Right lobe of liver (tissue), 6 donors: Measurements from ENCODE around the gene GRM7. TPM values are rescaled to one million over a fixed set of nuclear protein-coding genes. Genes with fewer than 3 reads are reported as not detected.

ENCODE experiments used
- ATAC-seq, 4 donors: fragments of 200-7000 bp; cut with Tn5 transposase; one replicate each; pipeline ENCODE4 v1.9.1; 2020; ENCODE audit warnings: mild to moderate bottlenecking in 4 of 4, moderate library complexity in 4 of 4
- DNase-seq, 3 donors: peaks; one replicate each; pipeline ENCODE4 v3.0.0-alpha.2; 2020
- H3K27ac ChIP-seq, 3 donors: fragments of 200-600 bp; one replicate each; pipeline ENCODE4 v1.8.0; 2022
- H3K27me3 ChIP-seq, 2 donors: fragments of 200-600 bp; one replicate each; pipeline ENCODE4 v1.8.0; 2022
- H3K36me3 ChIP-seq, 4 donors: fragments of 200-600 bp; sonication (generic) in 1 of 4; one replicate each; pipeline versions ENCODE4 v1.5.1 to v1.8.0; 2017 to 2022; ENCODE audit warnings: control low read depth in 1 of 4
- H3K4me1 ChIP-seq, 4 donors: fragments of 200-600 bp; sonication (generic) in 1 of 4; one replicate each; pipeline versions ENCODE4 v1.5.1 to v1.8.0; 2017 to 2022; ENCODE audit warnings: control low read depth in 1 of 4
- H3K4me3 ChIP-seq, 3 donors: fragments of 200-600 bp; one replicate each; pipeline ENCODE4 v1.8.0; 2022
- H3K9me3 ChIP-seq, 4 donors: fragments of 200-600 bp; sonication (generic) in 1 of 4; one replicate each; pipeline versions ENCODE4 v1.5.1 to v1.8.0; 2017 to 2022; ENCODE audit warnings: control low read depth in 1 of 4
- POLR2A ChIP-seq: fragments of 450-650 bp; IDR thresholded peaks from one replicate; pipeline ENCODE4 v1.6.1; 2017; ENCODE audit warnings: antibody characterized with exemption, mild to moderate bottlenecking
- WGBS: methylation state at CpG from one replicate; pipeline ENCODE4 v1.1.6; 2018; ENCODE audit warnings: low coverage, low lambda C conversion rate; ENCODE audit not compliant: insufficient coverage; ENCODE audit errors: missing lambda C conversion rate; 5-methylcytosine and 5-hydroxymethylcytosine counted together
- intact Hi-C, 2 donors: fragments of 100-400 bp; cut with DNase I; formaldehyde crosslinking; loops; one replicate each; pipeline versions ENCODE4 v1.11.2 to v1.14.1; 2022
- total RNA-seq, 6 experiments: library from RNA; depleted of rRNA in 2 of 6; stranded (reverse); fragments of >200 nt in 2 of 6; fragmentation: NEBNext Ultra II Directional in 3 of 6; extraction: Animal tissue kit (Norgen Biotek cat#: 25700) in 3 of 6; gene quantifications; one replicate each; pipeline versions ENCODE4 v1.1.0 to v1.2.4, GENCODE V29; 2016 to 2023
- TF ChIP-seq, protein P1 (sequence below), 4 donors: fragments of 200-600 bp in 3 of 4; fragments of 450-650 bp in 1 of 4; IDR thresholded peaks; one replicate each; pipeline versions ENCODE4 v1.5.1 to v1.8.0; 2016 to 2022; ENCODE audit warnings: antibody characterized with exemption in 4 of 4, mild to moderate bottlenecking in 2 of 4
- donor health status: DM: no; HTN: yes; CAD: no.
- donor health status: DM: no; HTN: no; CAD: no.
- donor health status: DM: no; HTN: no; CAD: no.
- donor health status: DM: no; HTN: yes; CAD: no.
- donor health status: DM: no; HTN: yes; CAD: no.

Gene GRM7
- total RNA-seq, 6 experiments from 2014 or later = 0.20 to 0.56 TPM; not detected in 4

- DNase-seq (no peak), ATAC-seq (no peak)
- Histone ChIP-seq H3K27ac (no peak overlapping the region), H3K4me3 (no peak overlapping the region), H3K9me3 (no peaks in the 10 kb centered on the region), H3K4me1 (no peaks in the 10 kb centered on the region), H3K27me3 (no peaks in the 10 kb centered on the region), H3K36me3 (no peaks in the 10 kb centered on the region)
- WGBS = 49% methylated on average over 2 of the region's 2 CpGs
- intact Hi-C loops = no loop called here
- TF ChIP-seq, protein P1, sequence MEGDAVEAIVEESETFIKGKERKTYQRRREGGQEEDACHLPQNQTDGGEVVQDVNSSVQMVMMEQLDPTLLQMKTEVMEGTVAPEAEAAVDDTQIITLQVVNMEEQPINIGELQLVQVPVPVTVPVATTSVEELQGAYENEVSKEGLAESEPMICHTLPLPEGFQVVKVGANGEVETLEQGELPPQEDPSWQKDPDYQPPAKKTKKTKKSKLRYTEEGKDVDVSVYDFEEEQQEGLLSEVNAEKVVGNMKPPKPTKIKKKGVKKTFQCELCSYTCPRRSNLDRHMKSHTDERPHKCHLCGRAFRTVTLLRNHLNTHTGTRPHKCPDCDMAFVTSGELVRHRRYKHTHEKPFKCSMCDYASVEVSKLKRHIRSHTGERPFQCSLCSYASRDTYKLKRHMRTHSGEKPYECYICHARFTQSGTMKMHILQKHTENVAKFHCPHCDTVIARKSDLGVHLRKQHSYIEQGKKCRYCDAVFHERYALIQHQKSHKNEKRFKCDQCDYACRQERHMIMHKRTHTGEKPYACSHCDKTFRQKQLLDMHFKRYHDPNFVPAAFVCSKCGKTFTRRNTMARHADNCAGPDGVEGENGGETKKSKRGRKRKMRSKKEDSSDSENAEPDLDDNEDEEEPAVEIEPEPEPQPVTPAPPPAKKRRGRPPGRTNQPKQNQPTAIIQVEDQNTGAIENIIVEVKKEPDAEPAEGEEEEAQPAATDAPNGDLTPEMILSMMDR (IDR thresholded peaks at IDR 0.05) = no peak
- no peak for TF ChIP-seq POLR2A
These were observed 647.9 kb downstream of the GRM7 start for GRCh38 chr3:7508821-7509220.

DNA sequence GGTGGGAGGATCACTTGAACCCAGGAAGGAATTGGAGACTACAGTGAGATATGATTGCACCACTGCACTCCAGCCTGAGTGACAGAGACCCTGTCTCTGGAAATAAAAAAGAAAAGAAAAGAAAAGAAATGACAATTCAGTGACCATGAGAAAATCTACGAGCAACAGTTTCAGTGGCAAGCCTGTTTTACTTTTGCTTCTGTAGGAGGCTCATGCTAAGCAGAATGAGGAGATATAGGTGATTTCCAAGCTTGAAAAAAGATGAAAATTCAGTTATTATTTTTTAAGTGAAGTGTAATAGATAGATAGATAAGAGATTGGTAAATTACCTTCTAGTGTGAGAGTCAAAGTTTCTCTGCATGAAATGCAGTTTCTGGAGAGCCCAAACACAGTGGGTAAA, 651.1 kb downstream of the GRM7 start:
- no peak for TF ChIP-seq POLR2A
- TF ChIP-seq, protein P1 (IDR thresholded peaks at IDR 0.05) = no peak
- Histone ChIP-seq H3K36me3 (no peaks in the 10 kb centered on the region), H3K4me3 (no peak overlapping the region), H3K27me3 (no peaks in the 10 kb centered on the region), H3K4me1 (no peaks in the 10 kb centered on the region), H3K9me3 (no peaks in the 10 kb centered on the region), H3K27ac (no peak overlapping the region)
- ATAC-seq = no peak
- intact Hi-C loops = no loop called here
- WGBS = 71% methylated on average over 1 of the region's 1 CpG
- DNase-seq = no peak

GRCh38 chr3:7518026-7518425, 657.1 kb downstream of the GRM7 start:
- 90% methylated on average over 3 of the region's 3 CpGs for WGBS
- ATAC-seq = no peak
- intact Hi-C loops = no loop called here

DNA sequence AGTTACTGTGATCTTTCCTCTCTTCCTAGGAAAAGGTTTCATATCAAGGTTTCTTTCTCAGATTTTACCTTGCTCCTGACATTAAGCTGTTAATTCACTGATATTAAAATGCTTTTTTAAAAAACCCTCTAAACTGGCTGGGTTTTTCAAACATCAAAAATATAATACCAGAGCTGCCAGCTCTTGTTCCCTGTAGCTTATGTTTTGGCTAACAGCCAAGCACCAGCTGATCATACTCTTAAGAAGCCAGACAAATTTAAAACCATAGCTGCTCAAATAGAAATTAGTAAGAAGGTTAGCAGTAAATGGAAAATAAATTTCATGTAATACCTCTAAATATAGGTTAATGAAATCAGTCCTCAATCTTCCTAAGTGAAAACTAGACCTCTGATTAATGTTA, 657.5 kb downstream of the GRM7 start:
- ATAC-seq = no peak
- intact Hi-C loops = no loop called here
- no peaks in the 10 kb centered on the region for H3K4me1 ChIP-seq
- H3K9me3 ChIP-seq = no peaks in the 10 kb centered on the region
- no peak overlapping the region for H3K4me3 ChIP-seq
- no peaks in the 10 kb centered on the region for H3K27me3 ChIP-seq
- DNase-seq = no peak
- TF ChIP-seq POLR2A = no peak
- TF ChIP-seq, protein P1 (IDR thresholded peaks at IDR 0.05) = no peak
- no peak overlapping the region for H3K27ac ChIP-seq
- no peaks in the 10 kb centered on the region for H3K36me3 ChIP-seq

More at GRCh38 chr3:7518026-7518425, 657.1 kb downstream of the GRM7 start:
- Histone ChIP-seq H3K4me3 (no peak overlapping the region), H3K27me3 (no peaks in the 10 kb centered on the region), H3K4me1 (no peaks in the 10 kb centered on the region), H3K36me3 (no peaks in the 10 kb centered on the region), H3K9me3 (no peaks in the 10 kb centered on the region), H3K27ac (no peak overlapping the region)
- no peak for DNase-seq
- TF ChIP-seq, protein P1 (IDR thresholded peaks at IDR 0.05) = no peak
- TF ChIP-seq POLR2A = no peak

GRCh38 chr3:7520059-7520458, 659.1 kb downstream of the GRM7 start:
- H3K4me3 ChIP-seq = no peak overlapping the region
- WGBS = 89% methylated on average over 1 of the region's 1 CpG
- H3K9me3 ChIP-seq = no peaks in the 10 kb centered on the region
- intact Hi-C loops = no loop called here
- H3K27me3 ChIP-seq = no peaks in the 10 kb centered on the region
- no peak for DNase-seq
- TF ChIP-seq POLR2A = no peak
- TF ChIP-seq, protein P1 (IDR thresholded peaks at IDR 0.05) = no peak
- no peak for ATAC-seq
- no peak overlapping the region for H3K27ac ChIP-seq
- no peaks in the 10 kb centered on the region for H3K36me3 ChIP-seq
- H3K4me1 ChIP-seq = no peaks in the 10 kb centered on the region
